Head of caudate nucleus (tissue), 42 donors: ENCODE data around the gene GSS.
A peak's percentile ranks its signal among the peaks of the same experiment; 100 is the strongest.

Experiments used
- DNase-seq, 42 donors: peaks; one replicate each; pipeline versions ENCODE4 v3.0.0 to v3.0.0-alpha.2; 2020 to 2021; ENCODE audit warnings: mixed read lengths in 7 of 42
- intact Hi-C: fragments of 100-400 bp; cut with DNase I; formaldehyde crosslinking; loops from one replicate; pipeline ENCODE4 v1.15.0; 2022

GSS gene

DNA sequence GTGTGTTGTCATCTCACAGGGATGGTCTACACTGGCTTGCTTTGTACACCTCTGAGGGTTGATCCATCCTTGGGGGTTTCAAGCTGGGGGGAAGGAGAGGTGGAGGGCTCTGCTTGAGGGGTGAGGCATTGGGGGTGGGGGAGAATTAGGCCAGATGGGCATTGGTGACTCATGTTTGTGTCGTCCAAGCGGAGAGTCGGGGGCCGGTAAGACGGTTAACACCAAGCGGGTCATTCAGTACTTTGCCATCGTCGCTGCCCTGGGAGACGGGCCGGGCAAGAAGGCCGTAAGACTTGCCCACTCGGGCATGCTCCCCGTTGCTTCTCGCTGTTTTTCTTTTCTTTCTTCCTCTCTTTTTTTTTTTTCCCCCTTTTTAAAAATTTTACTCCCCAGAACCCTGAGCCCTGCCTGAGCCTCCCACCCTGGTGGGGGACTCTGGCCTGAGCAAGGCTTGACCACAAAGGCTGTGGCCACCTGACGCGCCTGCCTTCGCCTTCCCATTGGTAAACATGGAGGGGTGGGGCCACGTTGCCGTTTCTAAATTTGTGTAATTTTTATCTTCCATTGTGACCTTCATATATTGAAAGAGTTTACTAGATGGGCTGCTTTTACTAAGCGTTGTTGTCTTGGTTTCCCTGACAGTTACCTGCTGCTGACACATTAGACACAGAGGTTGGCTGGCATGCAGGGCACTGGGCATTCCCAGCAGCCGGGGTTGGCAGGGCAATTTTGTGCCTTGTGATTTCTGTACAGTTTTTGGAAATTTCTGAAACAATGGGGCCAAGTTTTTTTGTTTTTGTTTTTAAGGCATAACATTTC, 26.9 kb upstream of the GSS start:
- no peak for DNase-seq
- intact Hi-C loops, result no loop called here

GRCh38 chr20:34980543-34981233, 25.1 kb upstream of the GSS start:
- intact Hi-C loops, result no loop called here
- DNase-seq, result no peak

GRCh38 chr20:34979366-34980153, 24.0 kb upstream of the GSS start:
- no peak for DNase-seq
- intact Hi-C loops, result no loop called here

DNA sequence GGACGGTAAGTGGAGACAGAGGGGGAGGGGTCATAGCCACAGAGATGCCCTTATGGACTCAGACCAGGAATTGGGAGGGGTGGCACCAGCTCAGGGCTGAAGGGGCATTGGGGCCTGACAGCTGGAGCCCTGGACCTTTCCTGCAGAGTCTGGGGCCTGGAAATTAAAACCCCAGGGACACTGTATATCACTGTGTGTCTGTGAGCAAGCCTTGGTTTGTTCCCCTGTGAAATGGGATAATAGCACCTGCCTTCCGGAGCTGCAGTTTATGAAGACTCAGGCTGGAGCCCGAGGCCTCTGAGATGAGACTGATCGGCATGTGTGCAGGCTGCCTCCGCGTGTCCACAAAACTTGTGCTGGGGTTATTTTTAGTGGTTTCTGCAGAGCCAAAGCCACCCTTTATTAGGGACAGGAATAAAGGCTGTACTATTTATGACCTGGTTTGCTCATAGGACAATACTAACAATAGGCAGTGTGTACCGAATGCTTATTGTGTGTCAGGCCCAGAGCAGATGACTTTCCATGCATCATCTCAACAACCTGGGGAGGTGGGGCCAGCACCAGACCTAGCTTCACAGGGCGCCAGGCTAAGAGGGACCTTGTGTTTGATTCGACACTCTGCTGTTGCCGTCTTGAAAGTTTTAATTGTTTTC, 22.6 kb upstream of the GSS start:
- intact Hi-C loops, result no loop called here
- no peak for DNase-seq

GRCh38 chr20:34977365-34978091, 21.9 kb upstream of the GSS start:
- no peak for DNase-seq
- intact Hi-C loops, result no loop called here

- DNase-seq, result no peak
- intact Hi-C loops, result no loop called here
Observed at GRCh38 chr20:34976286-34976685, 20.7 kb upstream of the GSS start.

DNA sequence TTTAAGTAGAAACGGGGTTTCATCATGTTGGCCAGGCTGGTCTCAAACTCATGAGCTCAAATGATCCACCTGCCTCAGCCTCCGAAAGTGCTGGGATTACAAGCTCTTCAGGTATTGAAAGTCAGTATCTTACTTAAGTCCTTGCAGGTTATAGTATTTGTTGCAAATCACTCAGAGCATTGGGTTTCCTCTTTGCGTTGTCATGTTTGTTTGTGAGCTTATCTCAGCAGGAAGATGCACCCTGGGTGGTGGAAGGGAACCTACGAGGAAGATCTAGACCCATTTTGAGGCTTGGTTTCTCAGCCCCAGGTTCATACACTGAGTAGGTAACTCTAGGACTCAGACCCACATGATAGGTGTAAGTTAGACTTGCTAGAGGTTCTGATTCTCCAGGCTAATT, 18.6 kb upstream of the GSS start:
- DNase-seq, result no peak
- intact Hi-C loops, result no loop called here

DNA sequence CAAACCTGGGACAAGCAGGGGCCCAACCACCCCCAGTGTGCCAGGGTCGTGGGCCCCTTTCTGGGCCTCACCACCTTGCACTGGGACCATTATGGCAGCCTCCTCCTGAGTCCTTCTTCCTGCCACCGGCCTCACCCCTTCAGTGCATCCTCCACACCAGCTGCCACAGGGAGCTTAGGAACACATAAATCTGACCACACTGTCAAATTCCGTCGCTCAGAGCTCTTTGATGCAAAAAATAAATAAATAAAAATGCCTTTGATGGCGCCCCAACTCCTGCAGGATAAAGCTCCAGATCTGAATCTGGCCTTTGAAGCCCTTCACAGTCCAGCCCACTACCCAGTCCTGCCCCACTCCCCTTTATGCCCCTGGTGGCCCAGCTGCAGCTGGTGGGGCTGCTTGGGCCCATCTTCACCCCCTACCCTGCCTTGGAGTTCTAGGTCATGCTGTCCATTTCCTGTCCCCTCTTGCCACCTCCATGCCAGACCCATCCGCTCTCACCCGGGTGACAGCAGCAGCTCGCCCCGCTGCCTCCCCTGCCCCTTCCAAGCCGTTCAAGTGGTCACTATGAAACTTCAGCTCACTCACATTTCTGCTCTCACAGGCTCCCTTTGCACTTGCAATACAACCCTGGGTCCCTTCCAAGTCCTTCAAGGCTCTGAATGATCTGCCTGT, 16.1 kb upstream of the GSS start:
- intact Hi-C loops, result no loop called here
- peak in 1 of 42 donors; percentile 7 for DNase-seq

- peak in 5 of 42 donors; percentile 15 to 59 (median 36) for DNase-seq
- intact Hi-C loops, result no loop called here
Observed at GRCh38 chr20:34970846-34971560, 15.4 kb upstream of the GSS start.

DNA sequence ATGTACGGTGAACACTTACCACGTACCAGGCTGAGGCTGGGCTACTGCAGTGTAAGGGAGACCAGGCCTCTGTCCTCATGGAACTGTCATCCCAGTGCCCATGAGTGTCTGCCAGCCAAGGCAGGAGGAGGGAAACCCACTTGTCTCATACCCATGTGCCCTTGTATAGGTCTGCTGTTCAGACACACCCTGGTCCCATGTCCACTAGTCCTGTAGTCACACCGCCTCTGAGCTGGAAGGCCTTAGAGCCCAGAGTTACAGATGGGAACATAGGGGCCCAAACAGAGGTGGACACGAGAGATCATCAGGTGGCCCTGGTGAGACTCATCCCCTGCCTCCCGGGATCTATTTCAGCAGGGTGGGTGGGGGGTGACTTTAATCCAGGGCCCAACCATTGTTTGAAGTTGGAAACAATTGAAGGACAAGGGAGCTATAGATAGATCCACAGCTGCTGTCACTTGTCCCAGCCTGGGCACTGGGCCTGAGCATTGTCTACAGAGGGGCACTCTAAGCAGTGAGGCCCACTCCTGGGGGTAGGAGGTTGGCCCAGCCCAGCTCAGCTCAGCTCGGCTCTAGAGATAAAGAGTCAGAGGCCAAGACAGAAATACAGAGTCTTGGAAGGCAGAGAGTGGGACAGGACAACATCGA, 14.7 kb upstream of the GSS start:
- intact Hi-C loops, result no loop called here
- peak; percentile 43 to 91 (median 78) for DNase-seq

- intact Hi-C loops, result no loop called here
- no peak for DNase-seq
Observed at GRCh38 chr20:34968042-34968775, 12.6 kb upstream of the GSS start.

DNA sequence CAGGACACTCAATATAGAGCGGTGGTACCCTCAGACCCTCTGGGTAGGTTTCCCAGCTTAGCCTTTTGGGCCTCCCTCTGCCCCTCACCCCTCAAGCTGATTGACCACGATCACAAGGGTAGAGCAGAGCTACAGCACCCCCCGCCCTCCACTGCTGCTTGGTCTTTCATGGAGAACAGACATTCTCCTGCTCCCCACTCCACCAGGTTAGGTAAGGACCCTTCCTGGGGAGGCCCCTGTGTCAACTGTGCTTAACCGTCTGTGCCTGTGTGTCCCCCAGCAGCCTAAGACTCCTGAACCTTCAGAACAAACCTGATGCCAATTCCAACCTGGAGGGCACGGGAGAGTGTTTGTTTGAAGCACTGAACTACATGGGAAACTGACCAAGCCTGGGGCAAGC, 11.8 kb upstream of the GSS start:
- DNase-seq, result no peak
- intact Hi-C loops, result no loop called here

DNA sequence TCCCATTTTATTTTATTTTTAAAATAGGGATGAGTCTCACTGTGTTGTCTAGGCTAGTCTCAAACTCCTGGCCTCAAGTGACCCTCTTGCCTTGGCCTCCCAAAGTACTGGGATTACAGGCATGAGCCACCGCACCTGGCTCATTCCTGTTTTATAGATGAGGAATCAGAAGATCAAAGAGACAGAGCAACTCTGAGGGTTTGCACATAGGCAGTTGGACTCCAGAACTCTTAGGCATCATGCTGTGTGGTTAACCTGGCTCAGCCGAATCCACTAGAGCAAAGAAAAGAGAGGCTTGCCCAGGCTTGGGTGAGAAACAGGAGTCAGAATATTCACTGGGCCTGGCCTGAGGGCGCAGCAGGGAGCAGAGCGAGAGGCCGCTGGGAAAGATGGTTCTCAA, 9.4 kb upstream of the GSS start:
- intact Hi-C loops, result no loop called here

GRCh38 chr20:34964486-34964885, 8.9 kb upstream of the GSS start:
- intact Hi-C loops, result no loop called here
- no peak for DNase-seq

More for the DNA sequence above, 9.4 kb upstream of the GSS start:
- no peak for DNase-seq

DNA sequence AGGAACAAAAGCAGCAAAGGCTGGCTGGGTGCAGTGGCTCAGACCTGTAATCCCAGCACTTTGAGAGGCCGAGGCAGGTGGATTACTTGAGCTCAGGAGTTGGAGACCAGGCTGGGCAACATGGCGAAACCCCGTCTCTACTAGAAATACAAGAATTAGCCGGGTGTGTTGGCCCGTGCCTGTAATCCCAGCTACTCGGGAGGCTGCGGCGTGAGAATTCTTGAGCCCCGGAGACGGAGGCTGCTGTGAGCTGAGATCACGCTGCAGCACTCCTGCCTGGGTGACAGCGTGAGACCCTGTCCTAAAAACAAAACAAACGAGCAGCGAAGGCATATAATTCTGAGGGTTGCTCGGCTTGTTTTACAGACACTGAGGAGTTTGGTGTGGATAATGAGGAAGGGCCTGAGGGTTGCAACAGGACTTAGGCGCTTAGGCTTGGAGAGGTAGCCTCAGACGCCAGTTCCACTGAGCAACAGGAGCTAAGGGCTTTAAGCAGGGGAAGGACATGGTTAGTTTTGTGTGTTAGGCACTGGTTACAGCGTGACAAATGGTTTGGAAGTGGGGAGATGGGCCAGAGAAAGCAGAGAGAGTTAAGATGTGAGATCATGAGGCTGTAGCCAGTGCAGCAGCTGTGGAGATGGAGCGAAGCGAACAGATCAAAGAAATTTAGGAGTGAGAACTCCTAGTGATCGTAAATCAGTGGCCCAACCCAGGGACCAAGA, 1.3 kb upstream of the GSS start:
- DNase-seq, result no peak
- intact Hi-C loops, result loop anchor here (5.0 kb wide), 2 partner anchors 85 to 135 kb away; partner anchors contain the start of genes GGT7 and TRPC4AP

GRCh38 chr20:34956041-34956458, 444 bp upstream of the GSS start:
- DNase-seq, result no peak
- intact Hi-C loops, result loop anchor here (5.0 kb wide), 2 partner anchors 84 to 136 kb away; partner anchors contain the start of genes GGT7 and TRPC4AP
